Suprapubic skin (tissue), 3 donors: ENCODE data around the gene MDP1.
"Not testable (repeated sequence)": the region's sequence is repeated elsewhere in the genome, so short reads cannot be mapped to it uniquely, and the experiment has no call there.

ENCODE experiments used
- CTCF ChIP-seq, 2 donors: fragments of 200-600 bp in 1 of 2; fragments of 450-650 bp in 1 of 2; sonication (generic) in 1 of 2; IDR thresholded peaks; one replicate each; pipeline ENCODE4 v1.5.1; 2016 to 2019; ENCODE audit warnings: antibody characterized with exemption in 2 of 2, mild to moderate bottlenecking in 1 of 2, moderate library complexity in 1 of 2
- EP300 ChIP-seq: sonication (generic); formaldehyde crosslinking; IDR thresholded peaks from one replicate; pipeline ENCODE4 v1.6.1; 2017; ENCODE audit warnings: antibody characterized with exemption

GRCh38 chr14:24216876-24217275, 1.0 kb upstream of the MDP1 start:
- not testable (repeated sequence) for TF ChIP-seq CTCF (IDR thresholded peaks at IDR 0.05); EP300
